ENCODE measurements around the gene NR2C2.

Gene NR2C2

DNA sequence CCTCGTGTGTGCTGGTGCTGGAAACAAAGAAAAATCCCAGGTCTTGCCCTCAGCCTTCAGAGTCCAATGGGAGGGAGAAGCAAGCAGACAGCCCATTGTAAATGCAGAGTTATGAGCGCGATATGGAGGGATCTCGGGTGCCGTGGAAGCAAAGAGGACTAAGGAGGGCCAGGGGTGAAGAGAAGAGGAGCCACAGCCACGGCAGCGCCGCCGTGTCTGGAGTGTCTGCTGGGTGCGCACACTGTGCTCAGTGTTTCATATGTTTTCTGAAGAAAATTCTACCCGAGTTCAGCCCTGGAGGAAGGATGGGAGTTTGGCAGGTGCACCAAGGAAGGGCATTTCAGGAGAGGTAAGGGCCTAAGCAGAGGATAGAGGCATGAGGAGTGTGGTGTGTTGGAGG, 35.7 kb upstream of the NR2C2 start:
- TF ChIP-seq SIN3A (IDR thresholded peaks at IDR 0.05; ENCODE audit: borderline replicate concordance, insufficient read depth, low read length) = no peak
- no peak for TF ChIP-seq POLR2AphosphoS5 (IDR thresholded peaks at IDR 0.05; ENCODE audit: low read depth, low read length)
- no peak for TF ChIP-seq FOXP2 (optimal IDR thresholded peaks at IDR 0.05; ENCODE audit: borderline replicate concordance, extremely low read depth, extremely low read length, insufficient read depth)
- TF ChIP-seq, protein P1, sequence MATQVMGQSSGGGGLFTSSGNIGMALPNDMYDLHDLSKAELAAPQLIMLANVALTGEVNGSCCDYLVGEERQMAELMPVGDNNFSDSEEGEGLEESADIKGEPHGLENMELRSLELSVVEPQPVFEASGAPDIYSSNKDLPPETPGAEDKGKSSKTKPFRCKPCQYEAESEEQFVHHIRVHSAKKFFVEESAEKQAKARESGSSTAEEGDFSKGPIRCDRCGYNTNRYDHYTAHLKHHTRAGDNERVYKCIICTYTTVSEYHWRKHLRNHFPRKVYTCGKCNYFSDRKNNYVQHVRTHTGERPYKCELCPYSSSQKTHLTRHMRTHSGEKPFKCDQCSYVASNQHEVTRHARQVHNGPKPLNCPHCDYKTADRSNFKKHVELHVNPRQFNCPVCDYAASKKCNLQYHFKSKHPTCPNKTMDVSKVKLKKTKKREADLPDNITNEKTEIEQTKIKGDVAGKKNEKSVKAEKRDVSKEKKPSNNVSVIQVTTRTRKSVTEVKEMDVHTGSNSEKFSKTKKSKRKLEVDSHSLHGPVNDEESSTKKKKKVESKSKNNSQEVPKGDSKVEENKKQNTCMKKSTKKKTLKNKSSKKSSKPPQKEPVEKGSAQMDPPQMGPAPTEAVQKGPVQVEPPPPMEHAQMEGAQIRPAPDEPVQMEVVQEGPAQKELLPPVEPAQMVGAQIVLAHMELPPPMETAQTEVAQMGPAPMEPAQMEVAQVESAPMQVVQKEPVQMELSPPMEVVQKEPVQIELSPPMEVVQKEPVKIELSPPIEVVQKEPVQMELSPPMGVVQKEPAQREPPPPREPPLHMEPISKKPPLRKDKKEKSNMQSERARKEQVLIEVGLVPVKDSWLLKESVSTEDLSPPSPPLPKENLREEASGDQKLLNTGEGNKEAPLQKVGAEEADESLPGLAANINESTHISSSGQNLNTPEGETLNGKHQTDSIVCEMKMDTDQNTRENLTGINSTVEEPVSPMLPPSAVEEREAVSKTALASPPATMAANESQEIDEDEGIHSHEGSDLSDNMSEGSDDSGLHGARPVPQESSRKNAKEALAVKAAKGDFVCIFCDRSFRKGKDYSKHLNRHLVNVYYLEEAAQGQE (IDR thresholded peaks at IDR 0.05; ENCODE audit: insufficient read depth in 1 of 2, low read depth in 2 of 2, low read length in 2 of 2) = no peak
- TF ChIP-seq TAF1 (IDR thresholded peaks at IDR 0.05; ENCODE audit: borderline replicate concordance, insufficient read depth, low read length) = no peak

DNA sequence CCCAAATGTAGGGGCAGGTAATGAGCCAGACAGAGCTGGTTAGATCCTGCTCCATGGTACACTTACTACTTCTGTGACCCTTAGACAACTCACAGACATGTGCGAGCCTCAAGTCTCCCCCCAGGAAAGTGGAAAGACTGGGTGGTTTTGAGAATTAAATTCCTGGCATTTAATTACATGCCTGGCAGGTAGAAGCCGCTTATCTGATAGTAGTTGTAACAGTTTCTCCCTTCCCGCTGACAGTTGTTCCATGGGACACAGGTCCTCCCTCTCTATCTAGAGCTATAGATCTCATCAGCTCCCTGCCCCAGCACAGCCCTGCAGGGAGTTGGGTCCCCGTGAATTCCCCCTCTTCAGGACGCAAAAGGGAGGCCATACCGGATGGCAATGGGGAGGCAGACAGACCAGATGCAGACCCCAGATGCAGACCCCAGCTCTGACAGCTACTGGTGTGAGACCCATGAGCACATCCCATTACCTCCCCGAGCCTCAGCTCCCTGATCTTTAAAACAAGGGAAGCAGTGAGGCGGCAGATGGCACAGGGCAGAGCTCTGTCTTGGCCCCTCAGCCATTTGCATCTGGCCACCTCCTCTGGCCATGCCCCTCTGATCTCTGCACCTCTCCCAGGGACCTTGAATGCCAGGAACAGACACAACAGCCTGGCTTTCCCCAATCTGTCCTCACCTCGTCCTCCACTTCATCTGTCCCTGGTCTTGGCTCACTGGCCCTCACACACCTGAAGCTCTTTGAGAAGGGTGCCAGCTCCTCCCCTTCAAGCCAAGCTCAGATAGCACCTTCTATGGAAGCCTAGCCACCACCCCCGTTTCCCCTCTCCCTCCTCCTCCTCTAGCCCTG, 34.1 kb upstream of the NR2C2 start:
- TF ChIP-seq SIN3A (IDR thresholded peaks at IDR 0.05; ENCODE audit: borderline replicate concordance, insufficient read depth, low read length) = no peak
- TF ChIP-seq TAF1 (IDR thresholded peaks at IDR 0.05; ENCODE audit: borderline replicate concordance, insufficient read depth, low read length) = no peak
- TF ChIP-seq FOXP2 (optimal IDR thresholded peaks at IDR 0.05; ENCODE audit: borderline replicate concordance, extremely low read depth, extremely low read length, insufficient read depth) = no peak
- TF ChIP-seq POLR2AphosphoS5 (IDR thresholded peaks at IDR 0.05; ENCODE audit: low read depth, low read length) = no peak
- TF ChIP-seq, protein P1 (IDR thresholded peaks at IDR 0.05; ENCODE audit: insufficient read depth in 1 of 2, low read depth in 2 of 2, low read length in 2 of 2) = no peak

DNA sequence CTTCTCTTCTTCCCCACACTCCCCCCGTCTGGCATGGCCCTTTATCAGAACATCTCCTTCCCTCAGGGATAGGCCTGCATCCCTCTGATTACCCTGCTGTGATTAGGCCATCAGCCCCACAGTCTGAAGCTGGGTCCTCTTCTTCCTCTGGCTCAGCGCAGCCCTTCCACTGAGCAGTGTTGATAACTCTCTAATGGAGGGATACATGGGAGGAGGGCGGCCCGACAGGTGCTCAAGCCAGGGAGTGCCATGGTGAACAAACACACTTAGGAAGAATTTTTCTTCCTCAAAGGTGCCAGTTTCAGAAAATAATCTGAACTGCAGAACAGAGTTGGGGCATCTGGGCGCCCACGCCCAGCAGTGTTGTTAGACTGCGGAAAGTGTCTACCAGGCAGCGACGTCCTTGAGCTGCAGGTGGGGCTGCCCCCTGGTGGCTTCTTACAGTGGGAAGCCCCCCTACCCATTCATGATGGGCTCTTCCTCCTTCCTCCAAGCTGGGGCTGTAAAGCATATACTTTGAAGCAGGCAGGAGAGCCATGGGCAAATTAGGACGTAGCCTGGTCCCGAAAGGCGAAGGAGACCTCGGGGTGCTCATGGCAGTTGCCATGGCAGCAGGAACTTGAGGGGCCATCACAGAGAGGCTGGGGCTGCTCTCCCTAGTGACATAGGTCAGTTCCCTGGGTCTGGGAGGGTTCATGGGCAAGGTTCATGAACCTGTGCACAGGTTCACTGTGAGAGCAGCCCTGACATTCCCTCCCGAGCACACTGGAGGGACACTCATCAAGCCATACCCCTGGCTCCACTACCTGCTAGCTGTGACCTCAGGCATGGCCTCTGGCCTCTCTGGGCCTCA, 33.2 kb upstream of the NR2C2 start:
- TF ChIP-seq POLR2AphosphoS5 (IDR thresholded peaks at IDR 0.05; ENCODE audit: low read depth, low read length) = no peak
- TF ChIP-seq, protein P1 (IDR thresholded peaks at IDR 0.05; ENCODE audit: insufficient read depth in 1 of 2, low read depth in 2 of 2, low read length in 2 of 2) = no peak
- no peak for TF ChIP-seq FOXP2 (optimal IDR thresholded peaks at IDR 0.05; ENCODE audit: borderline replicate concordance, extremely low read depth, extremely low read length, insufficient read depth)
- no peak for TF ChIP-seq SIN3A (IDR thresholded peaks at IDR 0.05; ENCODE audit: borderline replicate concordance, insufficient read depth, low read length)
- TF ChIP-seq TAF1 (IDR thresholded peaks at IDR 0.05; ENCODE audit: borderline replicate concordance, insufficient read depth, low read length) = no peak

DNA sequence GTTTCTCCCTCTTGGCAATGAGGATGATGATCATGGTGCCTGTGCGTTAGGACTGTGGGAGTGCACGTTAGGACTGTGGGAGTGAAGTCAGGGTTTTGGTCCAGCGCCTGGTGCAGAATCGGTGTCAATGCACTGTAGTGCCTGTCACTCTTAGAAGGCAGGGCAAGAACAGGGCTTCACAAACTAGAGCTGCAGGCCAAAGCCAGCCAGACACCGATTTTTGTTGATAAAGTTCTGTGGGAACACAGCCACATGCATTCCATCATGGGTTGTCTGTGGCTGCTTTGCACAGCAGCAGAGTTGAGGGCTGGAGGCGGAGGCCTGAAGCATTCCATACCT, 32.6 kb upstream of the NR2C2 start:
- TF ChIP-seq FOXP2 (optimal IDR thresholded peaks at IDR 0.05; ENCODE audit: borderline replicate concordance, extremely low read depth, extremely low read length, insufficient read depth) (no peak), SIN3A (IDR thresholded peaks at IDR 0.05; ENCODE audit: borderline replicate concordance, insufficient read depth, low read length) (no peak), POLR2AphosphoS5 (IDR thresholded peaks at IDR 0.05; ENCODE audit: low read depth, low read length) (no peak), TAF1 (IDR thresholded peaks at IDR 0.05; ENCODE audit: borderline replicate concordance, insufficient read depth, low read length) (no peak)
- TF ChIP-seq, protein P1 (IDR thresholded peaks at IDR 0.05; ENCODE audit: insufficient read depth in 1 of 2, low read depth in 2 of 2, low read length in 2 of 2) = no peak
